ENCODE results near the gene MGAT3. TPM values are rescaled to one million over a fixed set of nuclear protein-coding genes. Genes with fewer than 3 reads are reported as not detected.

MGAT3 gene
- total and polyA plus RNA-seq, 2 donors (not counting 3 experiments of a cell fraction or from before 2014, with no cell fraction given) = not detected

DNA sequence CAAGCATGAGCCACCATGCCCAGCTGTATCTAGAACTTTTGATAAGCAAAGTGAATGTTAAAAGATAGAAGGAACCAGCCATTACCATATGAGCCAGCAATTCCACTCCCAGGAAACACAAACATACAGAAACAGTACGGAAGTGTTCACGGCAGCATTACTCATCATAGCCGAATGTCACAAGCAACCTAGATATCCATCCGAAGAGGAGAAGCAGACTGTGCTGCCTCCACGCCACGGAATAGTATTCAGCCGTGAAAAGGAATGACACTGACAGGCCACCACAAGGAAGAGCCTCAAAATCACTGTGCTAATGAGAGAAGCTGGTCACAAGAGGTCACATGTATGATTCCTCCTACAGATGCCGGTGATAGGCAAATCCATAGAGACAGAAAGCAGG lies 17.6 kb upstream of the MGAT3 start:
- TF ChIP-seq MYC (IDR thresholded peaks at IDR 0.05; ENCODE audit: low read depth, low read length) = no peak
- no peak for TF ChIP-seq EZH2 (IDR thresholded peaks at IDR 0.05; ENCODE audit: borderline replicate concordance, low read depth, low read length, severe bottlenecking)
- no peak for TF ChIP-seq JUN (IDR thresholded peaks at IDR 0.05; ENCODE audit: borderline replicate concordance, insufficient read depth, insufficient read length, low read depth)
- TF ChIP-seq POLR2A (IDR thresholded peaks at IDR 0.05; ENCODE audit: low read depth, low read length) = no peak
- no peak for TF ChIP-seq POLR2AphosphoS5 (IDR thresholded peaks at IDR 0.05; ENCODE audit: insufficient read depth, low read depth, low read length)
- no peak for TF ChIP-seq GATA2 (IDR thresholded peaks at IDR 0.05; ENCODE audit: insufficient read depth, insufficient read length, low read depth, low read length)
- TF ChIP-seq, protein P1, sequence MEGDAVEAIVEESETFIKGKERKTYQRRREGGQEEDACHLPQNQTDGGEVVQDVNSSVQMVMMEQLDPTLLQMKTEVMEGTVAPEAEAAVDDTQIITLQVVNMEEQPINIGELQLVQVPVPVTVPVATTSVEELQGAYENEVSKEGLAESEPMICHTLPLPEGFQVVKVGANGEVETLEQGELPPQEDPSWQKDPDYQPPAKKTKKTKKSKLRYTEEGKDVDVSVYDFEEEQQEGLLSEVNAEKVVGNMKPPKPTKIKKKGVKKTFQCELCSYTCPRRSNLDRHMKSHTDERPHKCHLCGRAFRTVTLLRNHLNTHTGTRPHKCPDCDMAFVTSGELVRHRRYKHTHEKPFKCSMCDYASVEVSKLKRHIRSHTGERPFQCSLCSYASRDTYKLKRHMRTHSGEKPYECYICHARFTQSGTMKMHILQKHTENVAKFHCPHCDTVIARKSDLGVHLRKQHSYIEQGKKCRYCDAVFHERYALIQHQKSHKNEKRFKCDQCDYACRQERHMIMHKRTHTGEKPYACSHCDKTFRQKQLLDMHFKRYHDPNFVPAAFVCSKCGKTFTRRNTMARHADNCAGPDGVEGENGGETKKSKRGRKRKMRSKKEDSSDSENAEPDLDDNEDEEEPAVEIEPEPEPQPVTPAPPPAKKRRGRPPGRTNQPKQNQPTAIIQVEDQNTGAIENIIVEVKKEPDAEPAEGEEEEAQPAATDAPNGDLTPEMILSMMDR (IDR thresholded peaks at IDR 0.05; ENCODE audit: extremely low read depth in 1 of 2, insufficient read depth in 1 of 2, low read depth in 1 of 2, low read length in 2 of 2) = no peak
- Histone ChIP-seq H3K36me3 (ENCODE audit: control insufficient read depth in 2 of 2, extremely low read depth in 1 of 2, insufficient read depth in 2 of 2, low read length in 2 of 2) (no peaks in the 10 kb centered on the region), H4K20me1 (replicated peaks; ENCODE audit: control insufficient read depth, extremely low read depth, insufficient read depth, low read length) (no peaks in the 10 kb centered on the region), H3K4me1 (ENCODE audit: control insufficient read depth, extremely low read depth, insufficient read depth, low read length) (peaks cover 4% of the 10 kb centered on the region), H3K9ac (replicated peaks; ENCODE audit: extremely low read depth, insufficient read depth, low read length) (no peak overlapping the region), H3K9me1 (replicated peaks; ENCODE audit: control insufficient read depth, extremely low read depth, insufficient read depth, low read length) (no peaks in the 10 kb centered on the region), H2AFZ (ENCODE audit: low read depth, low read length) (no peak overlapping the region), H3K9me3 (replicated peaks; ENCODE audit: control insufficient read depth, insufficient read depth, low read length) (no peaks in the 10 kb centered on the region), H3K79me2 (ENCODE audit: control insufficient read depth, insufficient read depth, low read length) (no peaks in the 10 kb centered on the region), H3K4me2 (ENCODE audit: insufficient read depth, low read length) (no peak overlapping the region), H3K4me3 (replicated peaks in 1 of 3; ENCODE audit: insufficient read depth in 1 of 3, low read depth in 1 of 3, low read length in 3 of 3) (no peak overlapping the region), H3K27me3 (ENCODE audit: control insufficient read depth in 2 of 2, insufficient read depth in 2 of 2, low read length in 2 of 2) (peaks cover 0 to 2% of the 10 kb centered on the region in 2 experiments), H3K27ac (ENCODE audit: insufficient read depth, low read depth, low read length) (no peak overlapping the region)
- dilution Hi-C loops (cut with MboI; ENCODE audit: extremely low pct_ligation_motif_present, low sequenced_read_pairs) = no loop called here
- FAIRE-seq = no peak
- ChIA-PET CTCF (no interaction called here), POLR2A (no interaction called here)
- intact Hi-C loops (cut with micrococcal nuclease) = loop anchor here (5.0 kb wide), 1 partner anchor 63 kb away; the partner anchor contains the start of gene MIEF1
- no TSS peak for BruUV-seq (replicated peaks)
- no peak for DNase-seq (ENCODE audit: low read depth, low spot score)

Data from endothelial cell of umbilical vein (primary cell).